AG10803 (cell line): ENCODE data around the gene THSD4.
A peak's percentile ranks its signal among the peaks of the same experiment; 100 is the strongest.

Experiments
- DNase-seq: peaks from one replicate; pipeline ENCODE4 v3.0.0; 2010; ENCODE audit warnings: low read depth
- H3K4me3 ChIP-seq: 2 replicates; pipeline ENCODE4 v1.5.1; 2011; ENCODE audit warnings: mild to moderate bottlenecking, low read length, control low read depth
- CTCF ChIP-seq: conservative IDR thresholded peaks from 2 replicates; pipeline ENCODE4 v1.5.1; 2011; ENCODE audit warnings: mild to moderate bottlenecking, low read length, control low read depth, inconsistent platforms

The THSD4 gene

GRCh38 chr15:71197620-71198019 is 82.3 kb downstream of the THSD4 start:
- no peak for TF ChIP-seq CTCF
- DNase-seq = no peak
- H3K4me3 ChIP-seq = no peak overlapping the region

- no peak overlapping the region for H3K4me3 ChIP-seq
- TF ChIP-seq CTCF = no peak
- no peak for DNase-seq
These were observed 83.6 kb downstream of the THSD4 start for GRCh38 chr15:71198846-71199245.

- H3K4me3 ChIP-seq = no peak overlapping the region
- peak; percentile 4 for DNase-seq
- TF ChIP-seq CTCF = no peak
These were observed 84.4 kb downstream of the THSD4 start for GRCh38 chr15:71199384-71200351.

- no peak for TF ChIP-seq CTCF
- no peak overlapping the region for H3K4me3 ChIP-seq
- no peak for DNase-seq
These were observed 86.2 kb downstream of the THSD4 start for GRCh38 chr15:71201477-71201876.

GRCh38 chr15:71202712-71203111 is 87.4 kb downstream of the THSD4 start:
- no peak for TF ChIP-seq CTCF
- no peak for DNase-seq

GRCh38 chr15:71203586-71204474 is 88.6 kb downstream of the THSD4 start:
- H3K4me3 ChIP-seq = no peak overlapping the region
- no peak for TF ChIP-seq CTCF
- peak; percentile 31 for DNase-seq

More at GRCh38 chr15:71202712-71203111, 87.4 kb downstream of the THSD4 start:
- H3K4me3 ChIP-seq = no peak overlapping the region
